WTC11 (cell line): Measurements from ENCODE around the gene PPM1N. TPM values are rescaled to one million over a fixed set of nuclear protein-coding genes. Genes with fewer than 3 reads are reported as not detected.

Source experiments
- ATAC-seq: fragments of 200-7000 bp; cut with Tn5 transposase; 2 replicates; pipeline ENCODE4 v1.10.0; 2021; ENCODE audit warnings: mild to moderate bottlenecking, moderate library complexity
- CTCF ChIA-PET: fragments of 300-600 bp; sonication (Branson Sonifier 250); formaldehyde crosslinking; loops from one replicate; lab custom pipeline; 2021; ENCODE audit warnings: antibody characterized with exemption; lab: Charles Lee
- POLR2A ChIA-PET: fragments of 350-600 bp; sonication (Branson Sonifier 250); formaldehyde crosslinking; loops from one replicate; lab custom pipeline; 2021; ENCODE audit warnings: antibody characterized with exemption; lab: Charles Lee
- DNase-seq: peaks from one replicate; pipeline ENCODE4 v3.0.0; 2021; ENCODE audit warnings: low spot score
- H3K27ac Mint-ChIP-seq: 2 replicates; pipeline ENCODE4 v1.8.0; 2021; ENCODE audit warnings: mixed read lengths
- H3K27me3 Mint-ChIP-seq: 2 replicates; pipeline ENCODE4 v1.8.0; 2021; ENCODE audit warnings: low read depth, mild to moderate bottlenecking, moderate library complexity, mixed read lengths
- H3K36me3 Mint-ChIP-seq: 2 replicates; pipeline ENCODE4 v1.8.0; 2021; ENCODE audit warnings: mixed read lengths
- H3K4me1 Mint-ChIP-seq: 2 replicates; pipeline ENCODE4 v1.8.0; 2022; ENCODE audit warnings: mixed read lengths
- H3K4me3 Mint-ChIP-seq: 2 replicates; pipeline ENCODE4 v1.8.0; 2021; ENCODE audit warnings: mild to moderate bottlenecking, moderate library complexity, mixed read lengths
- H3K9me3 Mint-ChIP-seq: 2 replicates; pipeline ENCODE4 v1.8.0; 2021; ENCODE audit warnings: mixed read lengths
- ATF6 ChIP-seq: sonication (generic); formaldehyde crosslinking; IDR thresholded peaks from 2 replicates; pipeline ENCODE4 v1.8.1; 2023; ENCODE audit warnings: mild to moderate bottlenecking, missing genetic modification reagents
- CREM ChIP-seq: sonication (generic); formaldehyde crosslinking; IDR thresholded peaks from 2 replicates; pipeline ENCODE4 v1.8.1; 2022; ENCODE audit warnings: mild to moderate bottlenecking, missing genetic modification reagents, moderate library complexity
- E2F1 ChIP-seq: sonication (generic); formaldehyde crosslinking; IDR thresholded peaks from 2 replicates; pipeline ENCODE4 v1.8.0; 2022; ENCODE audit warnings: mild to moderate bottlenecking, missing genetic modification reagents
- ETV6 ChIP-seq: sonication (generic); formaldehyde crosslinking; IDR thresholded peaks from 2 replicates; pipeline ENCODE4 v1.8.1; 2022; ENCODE audit warnings: mild to moderate bottlenecking, missing genetic modification reagents
- FOXK1 ChIP-seq: sonication (generic); formaldehyde crosslinking; IDR thresholded peaks from 2 replicates; pipeline ENCODE4 v1.8.0; 2022; ENCODE audit warnings: mild to moderate bottlenecking, moderate library complexity, missing genetic modification reagents
- FOXP4 ChIP-seq: sonication (generic); formaldehyde crosslinking; IDR thresholded peaks from 2 replicates; pipeline ENCODE4 v1.8.0; 2022; ENCODE audit warnings: mild to moderate bottlenecking, missing genetic modification reagents
- HMGA2 ChIP-seq: fragments of 250-450 bp; sonication (Bioruptor Pico); IDR thresholded peaks from 2 replicates; pipeline ENCODE4 v1.4.0; 2021; ENCODE audit warnings: mild to moderate bottlenecking, moderate library complexity
- MLX ChIP-seq: sonication (generic); formaldehyde crosslinking; IDR thresholded peaks from 2 replicates; pipeline ENCODE4 v1.8.1; 2023; ENCODE audit warnings: mild to moderate bottlenecking, missing genetic modification reagents, moderate library complexity
- NFYB ChIP-seq: sonication (generic); formaldehyde crosslinking; conservative IDR thresholded peaks from 2 replicates; pipeline ENCODE4 v1.8.0; 2022; ENCODE audit warnings: low read depth, missing genetic modification reagents
- NR3C1 ChIP-seq: sonication (generic); formaldehyde crosslinking; conservative IDR thresholded peaks from 2 replicates; pipeline ENCODE4 v1.8.1; 2023; ENCODE audit warnings: low read depth, mild to moderate bottlenecking, missing genetic modification reagents
- RELA ChIP-seq: sonication (generic); formaldehyde crosslinking; IDR thresholded peaks from 2 replicates; pipeline ENCODE4 v1.8.1; 2022; ENCODE audit warnings: missing genetic modification reagents, mild to moderate bottlenecking, borderline replicate concordance
- SMAD4 ChIP-seq: sonication (generic); formaldehyde crosslinking; IDR thresholded peaks from 2 replicates; pipeline ENCODE4 v1.8.0; 2022; ENCODE audit warnings: mild to moderate bottlenecking, missing genetic modification reagents
- SP1 ChIP-seq: sonication (generic); formaldehyde crosslinking; conservative IDR thresholded peaks from 2 replicates; pipeline ENCODE4 v1.8.1; 2022; ENCODE audit warnings: missing genetic modification reagents
- TCF7 ChIP-seq: sonication (generic); formaldehyde crosslinking; IDR thresholded peaks from 2 replicates; pipeline ENCODE4 v1.8.0; 2022; ENCODE audit warnings: mild to moderate bottlenecking, low read depth, missing genetic modification reagents, moderate library complexity
- TEAD4 ChIP-seq: sonication (generic); formaldehyde crosslinking; IDR thresholded peaks from 2 replicates; pipeline ENCODE4 v1.8.0; 2022; ENCODE audit warnings: mild to moderate bottlenecking, missing genetic modification reagents
- TP53 ChIP-seq: sonication (generic); formaldehyde crosslinking; IDR thresholded peaks from 2 replicates; pipeline ENCODE4 v1.8.1; 2023; ENCODE audit warnings: mild to moderate bottlenecking, missing genetic modification reagents
- ZBTB21 ChIP-seq: sonication (generic); formaldehyde crosslinking; IDR thresholded peaks from 2 replicates; pipeline ENCODE4 v1.8.1; 2023; ENCODE audit warnings: mild to moderate bottlenecking, missing genetic modification reagents, borderline replicate concordance
- ZNF138 ChIP-seq: sonication (generic); formaldehyde crosslinking; conservative IDR thresholded peaks from 2 replicates; pipeline ENCODE4 v1.8.1; 2022; ENCODE audit warnings: mild to moderate bottlenecking, moderate library complexity, missing genetic modification reagents
- ZNF263 ChIP-seq: sonication (generic); formaldehyde crosslinking; IDR thresholded peaks from 2 replicates; pipeline ENCODE4 v1.8.1; 2022; ENCODE audit warnings: low read depth, mild to moderate bottlenecking, moderate library complexity, missing genetic modification reagents
- ZNF317 ChIP-seq: sonication (generic); formaldehyde crosslinking; IDR thresholded peaks from 2 replicates; pipeline ENCODE4 v1.8.1; 2023; ENCODE audit warnings: low read depth, mild to moderate bottlenecking, moderate library complexity, missing genetic modification reagents, borderline replicate concordance
- ZNF416 ChIP-seq: fragments of 250-450 bp; sonication (Bioruptor Pico); IDR thresholded peaks from 2 replicates; pipeline ENCODE4 v1.9.0; 2021; ENCODE audit warnings: mild to moderate bottlenecking, inconsistent platforms
- total RNA-seq: library from RNA; stranded (reverse); gene quantifications from 3 replicates; pipeline ENCODE4 v1.2.3, GENCODE V29; 2021
- TF ChIP-seq, protein P1 (sequence below): sonication (generic); formaldehyde crosslinking; IDR thresholded peaks from 2 replicates; pipeline ENCODE4 v1.8.1; 2022; ENCODE audit warnings: low read depth, mild to moderate bottlenecking, moderate library complexity, missing genetic modification reagents, borderline replicate concordance
- TF ChIP-seq, protein P2 (sequence below): sonication (generic); formaldehyde crosslinking; IDR thresholded peaks from 2 replicates; pipeline ENCODE4 v1.8.1; 2022; ENCODE audit warnings: missing genetic modification reagents, borderline replicate concordance

PPM1N gene
- total RNA-seq, 1 experiment from 2014 or later: 10.3 TPM

DNA sequence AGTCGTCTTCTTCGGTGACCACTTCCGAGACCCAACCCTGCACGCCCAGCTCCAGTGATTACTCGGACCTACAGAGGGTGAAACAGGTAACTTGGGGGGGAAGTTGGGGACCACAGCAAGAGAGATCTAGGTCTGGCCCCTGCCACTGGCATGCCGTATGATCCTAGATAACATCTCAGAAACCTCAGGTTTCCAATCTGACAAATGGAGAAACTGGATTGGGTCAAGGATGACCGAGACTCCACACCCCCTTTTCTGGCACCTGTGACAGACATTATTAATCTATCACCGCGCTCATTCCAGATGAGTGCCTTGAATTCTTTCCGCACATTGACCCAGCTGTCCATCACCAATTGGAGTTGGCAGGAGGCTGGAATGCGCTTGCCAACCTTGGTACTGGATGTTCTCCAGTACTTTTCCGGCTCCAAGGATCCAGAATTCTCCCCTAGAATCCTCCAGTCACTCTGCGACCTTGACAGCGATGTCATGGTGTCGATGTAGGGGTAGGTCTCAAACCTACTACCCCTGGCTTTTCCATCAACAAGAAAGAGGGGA lies 26.4 kb downstream of the PPM1N start:
- H3K27me3 Mint-ChIP-seq: peaks cover 7% of the 10 kb centered on the region
- no peak for TF ChIP-seq ZNF317 (CRISPR knock-in tag)
- no peak for TF ChIP-seq TP53
- TF ChIP-seq, protein P1, sequence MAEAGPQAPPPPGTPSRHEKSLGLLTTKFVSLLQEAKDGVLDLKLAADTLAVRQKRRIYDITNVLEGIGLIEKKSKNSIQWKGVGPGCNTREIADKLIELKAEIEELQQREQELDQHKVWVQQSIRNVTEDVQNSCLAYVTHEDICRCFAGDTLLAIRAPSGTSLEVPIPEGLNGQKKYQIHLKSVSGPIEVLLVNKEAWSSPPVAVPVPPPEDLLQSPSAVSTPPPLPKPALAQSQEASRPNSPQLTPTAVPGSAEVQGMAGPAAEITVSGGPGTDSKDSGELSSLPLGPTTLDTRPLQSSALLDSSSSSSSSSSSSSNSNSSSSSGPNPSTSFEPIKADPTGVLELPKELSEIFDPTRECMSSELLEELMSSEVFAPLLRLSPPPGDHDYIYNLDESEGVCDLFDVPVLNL (CRISPR knock-in tag): no peak
- TF ChIP-seq, all 79 proteins: peak for 0
- CTCF ChIA-PET: interaction anchor here (0.6 to 1.2 kb wide), 4 partner anchors 15 to 153 kb away, joined by 3 to 4 read pairs (median 3); no protein-coding TSS in a partner anchor
- peaks cover 31% of the 10 kb centered on the region for H3K36me3 Mint-ChIP-seq
- H3K4me3 Mint-ChIP-seq: no peak overlapping the region
- POLR2A ChIA-PET: interaction anchor here (0.7 kb wide), 1 partner anchor 102 kb away, joined by 4 read pairs; no protein-coding TSS in a partner anchor
- ATAC-seq: no peak
- H3K27ac Mint-ChIP-seq: no peak overlapping the region
- H3K4me1 Mint-ChIP-seq: peaks cover 19% of the 10 kb centered on the region
- DNase-seq: no peak
- no peaks in the 10 kb centered on the region for H3K9me3 Mint-ChIP-seq

DNA sequence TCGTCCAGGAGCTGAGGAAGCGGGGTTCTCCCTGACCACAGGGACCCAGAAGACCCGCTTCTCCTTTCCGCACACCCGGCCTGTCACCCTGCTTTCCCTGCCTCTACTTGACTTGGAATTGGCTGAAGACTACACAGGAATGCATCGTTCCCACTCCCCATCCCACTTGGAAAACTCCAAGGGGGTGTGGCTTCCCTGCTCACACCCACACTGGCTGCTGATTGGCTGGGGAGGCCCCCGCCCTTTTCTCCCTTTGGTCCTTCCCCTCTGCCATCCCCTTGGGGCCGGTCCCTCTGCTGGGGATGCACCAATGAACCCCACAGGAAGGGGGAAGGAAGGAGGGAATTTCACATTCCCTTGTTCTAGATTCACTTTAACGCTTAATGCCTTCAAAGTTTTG lies 27.9 kb downstream of the PPM1N start:
- H3K27ac Mint-ChIP-seq: peak overlapping the region; percentile 96
- no peak overlapping the region for H3K4me3 Mint-ChIP-seq
- CTCF ChIA-PET: interaction anchor here (0.6 to 8.8 kb wide), 3 partner anchors 17 to 116 kb away, joined by 3 to 92 read pairs (median 10); no protein-coding TSS in a partner anchor
- peak; percentile 94 for TF ChIP-seq NFYB (CRISPR knock-in tag)
- TF ChIP-seq E2F1: no peak
- TF ChIP-seq SP1 (CRISPR knock-in tag): peak; percentile 64; the same call in 1 of the 2 replicates
- TF ChIP-seq ZNF263 (CRISPR knock-in tag): no peak
- TF ChIP-seq, all 79 proteins: peak for 2
- Mint-ChIP-seq H3K9me3 (peaks cover 2% of the 10 kb centered on the region), H3K27me3 (peaks cover 21% of the 10 kb centered on the region), H3K36me3 (peaks cover 24% of the 10 kb centered on the region), H3K4me1 (peaks cover 19% of the 10 kb centered on the region)
- ATAC-seq (peak; percentile 46), DNase-seq (peak; percentile 93)
- POLR2A ChIA-PET: no interaction called here

- Mint-ChIP-seq H3K27me3 (peaks cover 30% of the 10 kb centered on the region), H3K27ac (no peak overlapping the region)
- ChIA-PET CTCF (interaction anchor here (0.7 to 8.8 kb wide), 12 partner anchors 11 to 117 kb away, joined by 3 to 92 read pairs (median 5); partner anchors contain the start of gene PPM1N), POLR2A (interaction anchor here (0.6 kb wide), 2 partner anchors 32 to 163 kb away, joined by 3 read pairs; no protein-coding TSS in a partner anchor)
- no peak for DNase-seq
- TF ChIP-seq, protein P2, sequence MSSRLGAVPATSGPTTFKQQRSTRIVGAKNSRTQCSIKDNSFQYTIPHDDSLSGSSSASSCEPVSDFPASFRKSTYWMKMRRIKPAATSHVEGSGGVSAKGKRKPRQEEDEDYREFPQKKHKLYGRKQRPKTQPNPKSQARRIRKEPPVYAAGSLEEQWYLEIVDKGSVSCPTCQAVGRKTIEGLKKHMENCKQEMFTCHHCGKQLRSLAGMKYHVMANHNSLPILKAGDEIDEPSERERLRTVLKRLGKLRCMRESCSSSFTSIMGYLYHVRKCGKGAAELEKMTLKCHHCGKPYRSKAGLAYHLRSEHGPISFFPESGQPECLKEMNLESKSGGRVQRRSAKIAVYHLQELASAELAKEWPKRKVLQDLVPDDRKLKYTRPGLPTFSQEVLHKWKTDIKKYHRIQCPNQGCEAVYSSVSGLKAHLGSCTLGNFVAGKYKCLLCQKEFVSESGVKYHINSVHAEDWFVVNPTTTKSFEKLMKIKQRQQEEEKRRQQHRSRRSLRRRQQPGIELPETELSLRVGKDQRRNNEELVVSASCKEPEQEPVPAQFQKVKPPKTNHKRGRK (CRISPR knock-in tag): no peak
- TF ChIP-seq NR3C1 (CRISPR knock-in tag): no peak
- no peak for TF ChIP-seq CREM (CRISPR knock-in tag)
- no peak for TF ChIP-seq ATF6 (CRISPR knock-in tag)
- no peak for TF ChIP-seq TCF7 (CRISPR knock-in tag)
- TF ChIP-seq ZNF416 (CRISPR knock-in tag): no peak
- TF ChIP-seq HMGA2 (CRISPR knock-in tag): no peak
- no peak for TF ChIP-seq ZBTB21 (CRISPR knock-in tag)
- TF ChIP-seq RELA (CRISPR knock-in tag): no peak
- no peak for TF ChIP-seq MLX (CRISPR knock-in tag)
- no peak for TF ChIP-seq SMAD4 (CRISPR knock-in tag)
- TF ChIP-seq TEAD4 (CRISPR knock-in tag): no peak
- no peak for TF ChIP-seq ETV6 (CRISPR knock-in tag)
- TF ChIP-seq ZNF138 (CRISPR knock-in tag): no peak
- TF ChIP-seq FOXP4 (CRISPR knock-in tag): no peak
- no peak for TF ChIP-seq FOXK1 (CRISPR knock-in tag)
- TF ChIP-seq, all 79 proteins: peak for 0
- peaks cover 10% of the 10 kb centered on the region for H3K9me3 Mint-ChIP-seq
- no peak overlapping the region for H3K4me3 Mint-ChIP-seq
- no peak for ATAC-seq
- peaks cover 19% of the 10 kb centered on the region for H3K4me1 Mint-ChIP-seq
- H3K36me3 Mint-ChIP-seq: peaks cover 28% of the 10 kb centered on the region
Measured at GRCh38 chr19:45526971-45527370, 28.7 kb downstream of the PPM1N start.
